ENCODE measurements around the gene DMBT1. TPM values are rescaled to one million over a fixed set of nuclear protein-coding genes. Genes with fewer than 3 reads are reported as not detected.

The DMBT1 gene
- total RNA-seq, 1 donor from 2014 or later: 43.1 TPM

DNA sequence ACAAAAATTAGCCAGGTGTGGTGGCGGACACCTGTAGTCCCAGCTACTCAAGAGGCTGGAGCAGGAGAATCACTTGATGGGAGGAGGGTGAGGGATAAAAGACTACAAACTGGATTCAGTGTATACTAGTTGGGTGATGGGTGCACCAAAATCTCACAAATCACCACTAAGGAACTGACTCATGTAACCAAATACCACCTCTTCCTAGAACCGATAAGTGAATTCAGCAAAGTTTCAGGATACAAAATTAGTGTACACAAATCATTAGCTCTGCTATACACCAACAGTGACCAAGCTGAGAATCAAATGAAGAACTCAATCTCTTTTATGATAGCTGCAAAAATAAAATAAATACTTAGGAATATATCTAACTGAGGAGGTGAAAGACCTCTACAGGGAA is 23.0 kb upstream of the DMBT1 start:
- no peak for ATAC-seq
- Histone ChIP-seq H3K9me3 (no peaks in the 10 kb centered on the region), H3K36me3 (no peaks in the 10 kb centered on the region), H3K4me3 (no peak overlapping the region), H3K27me3 (ENCODE audit: low read depth) (no peaks in the 10 kb centered on the region), H3K4me1 (peaks cover 16% of the 10 kb centered on the region), H3K27ac (no peak overlapping the region)
- intact Hi-C loops (cut with DNase I): no loop called here
- no peak for DNase-seq
- TF ChIP-seq, protein P1, sequence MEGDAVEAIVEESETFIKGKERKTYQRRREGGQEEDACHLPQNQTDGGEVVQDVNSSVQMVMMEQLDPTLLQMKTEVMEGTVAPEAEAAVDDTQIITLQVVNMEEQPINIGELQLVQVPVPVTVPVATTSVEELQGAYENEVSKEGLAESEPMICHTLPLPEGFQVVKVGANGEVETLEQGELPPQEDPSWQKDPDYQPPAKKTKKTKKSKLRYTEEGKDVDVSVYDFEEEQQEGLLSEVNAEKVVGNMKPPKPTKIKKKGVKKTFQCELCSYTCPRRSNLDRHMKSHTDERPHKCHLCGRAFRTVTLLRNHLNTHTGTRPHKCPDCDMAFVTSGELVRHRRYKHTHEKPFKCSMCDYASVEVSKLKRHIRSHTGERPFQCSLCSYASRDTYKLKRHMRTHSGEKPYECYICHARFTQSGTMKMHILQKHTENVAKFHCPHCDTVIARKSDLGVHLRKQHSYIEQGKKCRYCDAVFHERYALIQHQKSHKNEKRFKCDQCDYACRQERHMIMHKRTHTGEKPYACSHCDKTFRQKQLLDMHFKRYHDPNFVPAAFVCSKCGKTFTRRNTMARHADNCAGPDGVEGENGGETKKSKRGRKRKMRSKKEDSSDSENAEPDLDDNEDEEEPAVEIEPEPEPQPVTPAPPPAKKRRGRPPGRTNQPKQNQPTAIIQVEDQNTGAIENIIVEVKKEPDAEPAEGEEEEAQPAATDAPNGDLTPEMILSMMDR (IDR thresholded peaks at IDR 0.05): no peak

DNA sequence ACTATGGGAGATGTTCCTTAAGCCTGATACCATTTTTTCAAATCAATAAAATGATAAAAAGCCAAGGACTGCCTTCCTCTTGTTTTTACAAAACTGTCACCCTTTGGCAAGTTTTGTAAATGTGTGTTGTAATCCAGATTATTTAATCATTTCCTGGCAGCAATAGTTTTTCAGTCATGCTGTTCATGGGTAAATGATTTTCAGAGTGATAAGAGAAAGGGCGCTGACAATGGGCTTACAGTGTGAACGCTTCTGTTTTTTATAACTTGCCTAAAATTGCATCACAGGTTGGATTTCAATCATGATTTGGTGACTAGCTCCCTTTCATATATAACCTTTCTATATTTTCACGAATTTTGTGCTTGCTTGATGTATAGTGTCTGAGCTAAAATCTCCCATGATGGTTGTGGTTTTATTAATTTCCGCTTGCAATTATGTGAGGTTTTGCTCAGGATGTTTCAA is 19.0 kb upstream of the DMBT1 start:
- ATAC-seq: peak in 1 of 2 donors; percentile 69
- Histone ChIP-seq H3K36me3 (no peaks in the 10 kb centered on the region), H3K27ac (peak overlapping the region; percentile 37)

DNA sequence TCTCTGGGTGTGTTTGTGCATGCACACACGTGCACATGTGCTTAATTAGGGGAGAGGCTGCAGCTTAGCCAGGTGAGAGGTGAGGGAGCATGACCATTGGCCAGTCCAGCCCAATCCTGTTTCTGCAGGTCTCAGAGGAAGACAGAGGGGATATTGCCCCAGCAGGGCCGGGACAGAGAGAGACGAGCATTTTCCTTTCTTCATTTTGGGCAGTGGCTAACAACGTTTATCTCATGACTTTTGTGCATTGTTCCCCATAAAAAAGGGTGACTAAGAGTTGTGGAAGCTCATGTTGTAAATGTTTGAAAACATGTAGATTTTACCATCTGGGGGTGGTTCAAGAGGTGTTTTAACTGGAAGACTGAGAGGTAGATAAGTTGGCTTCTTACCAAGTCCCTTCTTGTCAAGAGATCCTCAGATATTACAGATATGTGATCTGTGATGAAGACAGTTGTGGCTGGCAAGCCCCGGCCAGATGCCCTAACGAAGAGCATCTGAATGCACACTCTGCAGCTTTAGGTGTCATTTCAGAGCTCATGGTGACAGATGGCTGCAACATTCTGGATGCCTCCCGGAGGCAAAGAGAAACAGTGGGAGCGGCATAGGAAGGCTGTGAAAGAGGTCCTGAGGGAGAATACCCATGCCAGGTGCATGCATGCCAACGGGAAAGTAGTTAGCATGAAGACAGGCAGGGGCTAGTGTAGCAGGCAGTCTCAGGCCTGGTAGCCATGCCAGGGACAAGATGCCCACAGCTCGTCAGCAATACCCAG is 16.7 kb upstream of the DMBT1 start:
- TF ChIP-seq, protein P1 (IDR thresholded peaks at IDR 0.05): no peak
- no peaks in the 10 kb centered on the region for H3K27me3 ChIP-seq (ENCODE audit: low read depth)
- H3K27ac ChIP-seq: no peak overlapping the region
- H3K4me1 ChIP-seq: peaks cover 16% of the 10 kb centered on the region
- DNase-seq: no peak
- H3K9me3 ChIP-seq: no peaks in the 10 kb centered on the region
- H3K4me3 ChIP-seq: no peak overlapping the region
- no peaks in the 10 kb centered on the region for H3K36me3 ChIP-seq
- intact Hi-C loops (cut with DNase I): no loop called here
- no peak for ATAC-seq

More for the DNA sequence above, 19.0 kb upstream of the DMBT1 start:
- intact Hi-C loops (cut with DNase I): no loop called here
- TF ChIP-seq, protein P1 (IDR thresholded peaks at IDR 0.05): no peak
- Histone ChIP-seq H3K4me1 (peaks cover 16% of the 10 kb centered on the region), H3K4me3 (no peak overlapping the region), H3K27me3 (ENCODE audit: low read depth) (no peaks in the 10 kb centered on the region), H3K9me3 (no peaks in the 10 kb centered on the region)
- DNase-seq: no peak

DNA sequence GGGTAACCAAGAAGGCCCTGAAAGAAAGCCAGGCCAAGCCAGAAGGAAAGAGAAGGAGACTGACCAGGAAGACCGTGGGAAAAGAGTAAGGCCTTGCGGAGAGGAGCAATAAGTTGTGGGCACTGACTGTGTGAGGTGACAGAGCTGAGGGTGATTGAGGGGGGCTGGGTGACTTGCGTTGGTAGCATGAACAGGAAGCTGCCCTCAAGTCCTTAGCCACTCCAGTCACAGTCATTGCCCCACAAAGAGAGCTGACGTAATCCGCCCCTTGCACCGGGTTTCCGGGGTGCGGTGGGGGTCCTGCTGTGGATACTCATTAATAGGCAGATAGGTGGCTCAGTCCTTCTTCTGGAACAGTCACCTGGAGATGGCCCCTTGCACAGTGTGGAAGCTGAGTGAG is 16.1 kb upstream of the DMBT1 start:
- TF ChIP-seq, protein P1 (IDR thresholded peaks at IDR 0.05): no peak
- intact Hi-C loops (cut with DNase I): no loop called here
- DNase-seq (no peak), ATAC-seq (peak; percentile 58 to 84)
- H3K36me3 ChIP-seq: no peaks in the 10 kb centered on the region
- no peak overlapping the region for H3K27ac ChIP-seq
- peaks cover 16% of the 10 kb centered on the region for H3K4me1 ChIP-seq
- no peaks in the 10 kb centered on the region for H3K27me3 ChIP-seq (ENCODE audit: low read depth)
- H3K9me3 ChIP-seq: no peaks in the 10 kb centered on the region
- H3K4me3 ChIP-seq: no peak overlapping the region

DNA sequence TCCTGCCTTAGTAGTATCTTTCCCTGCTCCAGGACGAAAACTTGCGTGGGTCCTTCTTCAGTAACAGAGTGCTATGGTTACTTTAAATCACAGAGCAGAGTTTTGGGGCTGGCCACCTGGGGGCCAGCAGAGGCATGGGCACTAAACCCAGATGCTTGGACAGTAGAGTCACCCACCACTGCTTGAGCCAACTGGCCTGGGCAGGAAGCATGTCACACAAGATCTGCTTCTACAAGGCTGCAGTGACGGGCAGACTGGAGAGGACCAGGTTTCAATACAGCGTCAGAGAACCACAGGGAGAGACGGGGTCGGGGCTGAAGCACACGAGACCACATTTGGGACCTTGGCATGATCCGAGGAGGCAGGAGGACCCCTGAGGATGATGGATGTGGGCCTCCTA is 14.3 kb upstream of the DMBT1 start:
- no peak for DNase-seq
- peaks cover 16% of the 10 kb centered on the region for H3K4me1 ChIP-seq
- H3K27me3 ChIP-seq (ENCODE audit: low read depth): no peaks in the 10 kb centered on the region
- H3K4me3 ChIP-seq: no peak overlapping the region
- H3K36me3 ChIP-seq: no peaks in the 10 kb centered on the region
- H3K9me3 ChIP-seq: no peaks in the 10 kb centered on the region
- no peak for ATAC-seq
- intact Hi-C loops (cut with DNase I): no loop called here
- TF ChIP-seq, protein P1 (IDR thresholded peaks at IDR 0.05): no peak
- H3K27ac ChIP-seq: no peak overlapping the region

Measured in lower lobe of right lung (tissue), 2 donors.